Measurements from ENCODE around the gene UBXN4. TPM values are rescaled to one million over a fixed set of nuclear protein-coding genes. Genes with fewer than 3 reads are reported as not detected.

UBXN4 gene
- polyA plus RNA-seq, 1 of the 3 experiments (the other 2 are of a cell fraction): 32.7 TPM

GRCh38 chr2:135742325-135742757, 686 bp downstream of the UBXN4 start:
- H4K20me1 ChIP-seq (ENCODE audit: insufficient read depth): peaks cover 45% of the 10 kb centered on the region
- no peak for DNase-seq
- H3K27me3 ChIP-seq (ENCODE audit: insufficient read depth): no peaks in the 10 kb centered on the region
- peaks cover 27% of the 10 kb centered on the region for H3F3A ChIP-seq (replicated peaks; ENCODE audit: insufficient read depth)
- peaks cover 54% of the 10 kb centered on the region for H3K79me2 ChIP-seq (ENCODE audit: insufficient read depth)
- H3K36me3 ChIP-seq (replicated peaks in 1 of 2; ENCODE audit: control insufficient read depth in 1 of 2, insufficient read depth in 2 of 2, low read length in 1 of 2): peaks cover 7 to 9% of the 10 kb centered on the region in 2 experiments
- peak overlapping the region; percentile 79 to 84 for H3K4me3 ChIP-seq (ENCODE audit: low read depth in 2 of 2, low read length in 1 of 2)
- H3K9me3 ChIP-seq: no peaks in the 10 kb centered on the region
- no peak overlapping the region for H2AFZ ChIP-seq (ENCODE audit: low read depth)
- peak overlapping the region; percentile 97 for H3K9ac ChIP-seq
- TF ChIP-seq NRF1 (IDR thresholded peaks at IDR 0.05; ENCODE audit: low read depth, low read length): no peak
- no peak for TF ChIP-seq TEAD4 (IDR thresholded peaks at IDR 0.05; ENCODE audit: borderline replicate concordance, insufficient read depth)
- TF ChIP-seq USF1 (IDR thresholded peaks at IDR 0.05; ENCODE audit: borderline replicate concordance, low read depth): no peak
- TF ChIP-seq GATA2 (CRISPR knock-in tag; IDR thresholded peaks at IDR 0.05): no peak
- TF ChIP-seq REST (IDR thresholded peaks at IDR 0.05; ENCODE audit: low read depth, low read length): 0 out of 2 replicates have a peak, but pooled peaks have one; percentile 16
- peak overlapping the region; percentile 78 for H3K4me2 ChIP-seq
- ChIA-PET POLR2A (interaction anchor here (0.7 kb wide), 1 partner anchor 825 kb away, joined by 4 read pairs; no protein-coding TSS in a partner anchor), CTCF (interaction anchor here (1.5 to 3.2 kb wide), 4 partner anchors 20 to 738 kb away, joined by 4 to 11 read pairs (median 6); no protein-coding TSS in a partner anchor)
- no peaks in the 10 kb centered on the region for H3K9me2 ChIP-seq
- H3K27ac ChIP-seq (ENCODE audit: low read depth in 2 of 2, low read length in 1 of 2): peak overlapping the region; percentile 92 to 95
- WGBS (ENCODE audit: low lambda C conversion rate): under 1% methylated on average over 13 of the region's 34 CpGs
- peaks cover 8 to 15% of the 10 kb centered on the region in 2 experiments; a peak in 3 of 4 replicates for H3K4me1 ChIP-seq (ENCODE audit: control insufficient read depth in 1 of 2, insufficient read depth in 2 of 2, low read depth in 1 of 2, low read length in 1 of 2)

DNA sequence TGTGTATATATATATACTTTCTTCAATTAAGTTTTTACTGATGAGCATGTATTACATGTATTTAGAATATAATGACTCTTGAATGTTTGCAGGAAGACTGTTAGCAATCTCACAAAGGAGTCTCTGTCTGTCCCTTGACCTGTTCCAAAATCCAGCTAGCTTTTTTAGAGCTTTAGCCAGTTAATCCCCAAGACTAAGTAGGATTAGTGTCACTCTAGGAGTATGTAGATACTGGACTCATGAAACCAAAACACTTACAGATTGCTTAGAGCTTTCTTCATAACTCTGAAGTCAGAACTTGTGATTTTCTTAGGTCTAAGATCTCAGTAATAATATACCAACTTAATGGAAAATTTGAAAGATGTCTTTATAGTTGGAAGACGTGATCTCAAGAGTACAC, 2.2 kb downstream of the UBXN4 start:
- H2AFZ ChIP-seq (ENCODE audit: low read depth): no peak overlapping the region
- TF ChIP-seq CTCF (IDR thresholded peaks at IDR 0.05) (no peak), JUND (IDR thresholded peaks at IDR 0.05) (no peak), MEF2A (IDR thresholded peaks at IDR 0.05; ENCODE audit: borderline replicate concordance, low read depth) (no peak), GATA2 (CRISPR knock-in tag; IDR thresholded peaks at IDR 0.05) (no peak), RXRA (IDR thresholded peaks at IDR 0.05; ENCODE audit: borderline replicate concordance, low read depth) (no peak), USF2 (IDR thresholded peaks at IDR 0.05; ENCODE audit: borderline replicate concordance, low read depth, low read length) (no peak), EZH2phosphoT487 (IDR thresholded peaks at IDR 0.05; ENCODE audit: borderline replicate concordance, low read depth) (no peak), GABPA (IDR thresholded peaks at IDR 0.05; ENCODE audit: low read depth) (no peak), FOSL2 (IDR thresholded peaks at IDR 0.05; ENCODE audit: borderline replicate concordance, low read depth) (no peak), FOXJ3 (CRISPR knock-in tag; IDR thresholded peaks at IDR 0.05) (no peak), POLR2AphosphoS5 (IDR thresholded peaks at IDR 0.05; ENCODE audit: low read depth, low read length) (no peak), TCF12 (IDR thresholded peaks at IDR 0.05) (no peak), USF1 (IDR thresholded peaks at IDR 0.05; ENCODE audit: borderline replicate concordance, low read depth) (no peak)
- TF ChIP-seq, protein P1, sequence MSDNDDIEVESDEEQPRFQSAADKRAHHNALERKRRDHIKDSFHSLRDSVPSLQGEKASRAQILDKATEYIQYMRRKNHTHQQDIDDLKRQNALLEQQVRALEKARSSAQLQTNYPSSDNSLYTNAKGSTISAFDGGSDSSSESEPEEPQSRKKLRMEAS (IDR thresholded peaks at IDR 0.05; ENCODE audit: low read depth): no peak
- H3K27me3 ChIP-seq (ENCODE audit: insufficient read depth): no peaks in the 10 kb centered on the region
- H3F3A ChIP-seq (replicated peaks; ENCODE audit: insufficient read depth): peaks cover 27% of the 10 kb centered on the region
- H3K4me2 ChIP-seq: peak overlapping the region; percentile 78
- peaks cover 52% of the 10 kb centered on the region for H4K20me1 ChIP-seq (ENCODE audit: insufficient read depth)
- WGBS (ENCODE audit: low lambda C conversion rate): 96% methylated on average over 1 of the region's 1 CpG
- peak overlapping the region; percentile 23 to 79; a peak in 2 of 4 replicates for H3K4me3 ChIP-seq (ENCODE audit: low read depth in 2 of 2, low read length in 1 of 2)
- H3K4me1 ChIP-seq (ENCODE audit: control insufficient read depth in 1 of 2, insufficient read depth in 2 of 2, low read depth in 1 of 2, low read length in 1 of 2): peaks cover 8 to 15% of the 10 kb centered on the region in 2 experiments; a peak in 3 of 4 replicates
- POLR2A ChIA-PET: no interaction called here
- CTCF ChIA-PET: interaction anchor here (0.6 to 3.2 kb wide), 8 partner anchors 19 to 754 kb away, joined by 3 to 11 read pairs (median 4); no protein-coding TSS in a partner anchor
- no peaks in the 10 kb centered on the region for H3K9me2 ChIP-seq
- DNase-seq: no peak
- H3K36me3 ChIP-seq (replicated peaks in 1 of 2; ENCODE audit: control insufficient read depth in 1 of 2, insufficient read depth in 2 of 2, low read length in 1 of 2): peaks cover 11 to 24% of the 10 kb centered on the region in 2 experiments
- H3K9me3 ChIP-seq: no peaks in the 10 kb centered on the region
- H3K27ac ChIP-seq (ENCODE audit: low read depth in 2 of 2, low read length in 1 of 2): peak overlapping the region in 1 of 2 experiments; percentile 88; a peak in 2 of 4 replicates
- H3K79me2 ChIP-seq (ENCODE audit: insufficient read depth): peaks cover 69% of the 10 kb centered on the region
- peak overlapping the region; percentile 97; the same call in 1 of the 2 replicates for H3K9ac ChIP-seq
